ENCODE measurements around the gene MATCAP1.

MATCAP1 gene

DNA sequence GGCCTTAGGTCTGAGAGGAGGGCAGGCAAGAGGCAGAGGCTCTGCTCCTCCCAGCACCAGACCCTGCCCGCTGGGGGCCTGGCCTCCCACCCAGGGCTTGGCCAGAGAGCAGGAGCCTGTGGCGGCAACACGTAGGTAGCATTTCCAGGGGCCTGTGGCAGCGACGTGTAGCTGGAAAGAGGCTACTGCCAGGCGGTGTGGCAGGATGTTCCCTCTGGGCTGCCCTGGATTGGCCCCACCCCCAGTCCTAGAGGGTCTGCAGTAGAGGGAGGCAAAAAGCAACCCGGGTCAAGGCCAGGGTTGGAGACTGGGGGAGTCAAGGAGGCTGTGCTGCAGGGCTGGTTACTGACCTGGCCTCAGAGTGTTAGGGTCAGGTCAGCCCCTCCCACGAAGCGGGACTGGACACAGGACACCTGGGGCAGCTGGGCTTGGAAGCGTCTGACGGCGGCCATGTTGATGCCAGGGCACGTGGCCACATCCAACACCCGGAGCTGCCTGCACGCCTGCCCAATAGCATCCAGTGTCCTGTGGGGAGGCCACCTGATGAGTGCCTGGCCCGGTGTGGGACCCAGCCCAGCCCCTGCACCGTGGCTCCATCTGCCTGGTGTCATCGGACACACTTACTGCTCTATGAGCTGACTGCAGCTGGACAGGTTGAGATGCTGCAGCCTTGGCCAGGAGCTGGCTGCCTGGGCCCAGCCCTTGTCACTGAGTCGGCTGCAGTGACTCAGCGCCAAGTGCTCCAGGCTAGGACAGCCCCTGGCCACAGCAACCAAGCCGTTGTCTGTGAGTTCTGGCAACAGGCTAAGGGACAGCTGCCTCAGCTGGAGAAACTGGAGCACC lies 23.7 kb upstream of the MATCAP1 start:
- DNase-seq (ENCODE audit: low read depth in 1 of 2, low spot score in 1 of 2): no peak
- TF ChIP-seq SPI1 (IDR thresholded peaks at IDR 0.05; ENCODE audit: borderline replicate concordance, low read depth): no peak
- TF ChIP-seq, protein P1, sequence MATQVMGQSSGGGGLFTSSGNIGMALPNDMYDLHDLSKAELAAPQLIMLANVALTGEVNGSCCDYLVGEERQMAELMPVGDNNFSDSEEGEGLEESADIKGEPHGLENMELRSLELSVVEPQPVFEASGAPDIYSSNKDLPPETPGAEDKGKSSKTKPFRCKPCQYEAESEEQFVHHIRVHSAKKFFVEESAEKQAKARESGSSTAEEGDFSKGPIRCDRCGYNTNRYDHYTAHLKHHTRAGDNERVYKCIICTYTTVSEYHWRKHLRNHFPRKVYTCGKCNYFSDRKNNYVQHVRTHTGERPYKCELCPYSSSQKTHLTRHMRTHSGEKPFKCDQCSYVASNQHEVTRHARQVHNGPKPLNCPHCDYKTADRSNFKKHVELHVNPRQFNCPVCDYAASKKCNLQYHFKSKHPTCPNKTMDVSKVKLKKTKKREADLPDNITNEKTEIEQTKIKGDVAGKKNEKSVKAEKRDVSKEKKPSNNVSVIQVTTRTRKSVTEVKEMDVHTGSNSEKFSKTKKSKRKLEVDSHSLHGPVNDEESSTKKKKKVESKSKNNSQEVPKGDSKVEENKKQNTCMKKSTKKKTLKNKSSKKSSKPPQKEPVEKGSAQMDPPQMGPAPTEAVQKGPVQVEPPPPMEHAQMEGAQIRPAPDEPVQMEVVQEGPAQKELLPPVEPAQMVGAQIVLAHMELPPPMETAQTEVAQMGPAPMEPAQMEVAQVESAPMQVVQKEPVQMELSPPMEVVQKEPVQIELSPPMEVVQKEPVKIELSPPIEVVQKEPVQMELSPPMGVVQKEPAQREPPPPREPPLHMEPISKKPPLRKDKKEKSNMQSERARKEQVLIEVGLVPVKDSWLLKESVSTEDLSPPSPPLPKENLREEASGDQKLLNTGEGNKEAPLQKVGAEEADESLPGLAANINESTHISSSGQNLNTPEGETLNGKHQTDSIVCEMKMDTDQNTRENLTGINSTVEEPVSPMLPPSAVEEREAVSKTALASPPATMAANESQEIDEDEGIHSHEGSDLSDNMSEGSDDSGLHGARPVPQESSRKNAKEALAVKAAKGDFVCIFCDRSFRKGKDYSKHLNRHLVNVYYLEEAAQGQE (IDR thresholded peaks at IDR 0.05; ENCODE audit: insufficient replicate concordance, low read depth): no peak
- TF ChIP-seq GABPA (IDR thresholded peaks at IDR 0.05; ENCODE audit: low read depth): no peak
- peak; percentile 19; the same call in 1 of the 2 replicates for TF ChIP-seq POLR2AphosphoS5 (IDR thresholded peaks at IDR 0.05; ENCODE audit: low read depth)
- TF ChIP-seq CTCF (IDR thresholded peaks at IDR 0.05; ENCODE audit: insufficient read depth, low read length): no peak
- H3K27ac ChIP-seq (replicated peaks): no peak overlapping the region

DNA sequence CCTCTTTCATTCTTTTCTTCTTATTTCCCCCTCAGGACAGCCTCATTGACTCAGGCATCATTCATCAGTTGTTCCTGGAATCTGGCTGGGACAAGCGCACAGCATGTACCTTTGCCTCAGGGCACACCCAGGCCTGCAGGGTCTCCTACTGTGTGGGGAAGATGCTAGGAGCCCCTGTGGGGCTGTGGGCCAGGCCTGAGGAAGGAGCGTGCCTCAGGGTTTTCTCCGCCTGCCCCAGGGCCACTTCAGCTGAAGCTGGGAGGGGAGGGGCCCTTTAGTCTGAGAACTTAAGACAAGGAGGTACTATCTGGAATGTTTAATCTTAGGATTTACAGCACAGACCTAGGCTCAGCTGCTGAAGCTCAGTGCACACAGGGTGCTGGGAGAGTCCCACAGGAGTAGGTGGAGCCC lies 23.1 kb upstream of the MATCAP1 start:
- TF ChIP-seq SPI1 (IDR thresholded peaks at IDR 0.05; ENCODE audit: borderline replicate concordance, low read depth): no peak
- no peak for TF ChIP-seq CTCF (IDR thresholded peaks at IDR 0.05; ENCODE audit: insufficient read depth, low read length)
- no peak for TF ChIP-seq GABPA (IDR thresholded peaks at IDR 0.05; ENCODE audit: low read depth)
- TF ChIP-seq, protein P1 (IDR thresholded peaks at IDR 0.05; ENCODE audit: insufficient replicate concordance, low read depth): no peak
- TF ChIP-seq POLR2AphosphoS5 (IDR thresholded peaks at IDR 0.05; ENCODE audit: low read depth): no peak
- H3K27ac ChIP-seq (replicated peaks): no peak overlapping the region
- DNase-seq (ENCODE audit: low read depth in 1 of 2, low spot score in 1 of 2): no peak

More for the DNA sequence above, 23.7 kb upstream of the MATCAP1 start:
- H3K27me3 ChIP-seq (ENCODE audit: insufficient read depth, poor library complexity, severe bottlenecking): no peaks in the 10 kb centered on the region
- no peak overlapping the region for H3K4me3 ChIP-seq (replicated peaks; ENCODE audit: insufficient read depth, low read length)

DNA sequence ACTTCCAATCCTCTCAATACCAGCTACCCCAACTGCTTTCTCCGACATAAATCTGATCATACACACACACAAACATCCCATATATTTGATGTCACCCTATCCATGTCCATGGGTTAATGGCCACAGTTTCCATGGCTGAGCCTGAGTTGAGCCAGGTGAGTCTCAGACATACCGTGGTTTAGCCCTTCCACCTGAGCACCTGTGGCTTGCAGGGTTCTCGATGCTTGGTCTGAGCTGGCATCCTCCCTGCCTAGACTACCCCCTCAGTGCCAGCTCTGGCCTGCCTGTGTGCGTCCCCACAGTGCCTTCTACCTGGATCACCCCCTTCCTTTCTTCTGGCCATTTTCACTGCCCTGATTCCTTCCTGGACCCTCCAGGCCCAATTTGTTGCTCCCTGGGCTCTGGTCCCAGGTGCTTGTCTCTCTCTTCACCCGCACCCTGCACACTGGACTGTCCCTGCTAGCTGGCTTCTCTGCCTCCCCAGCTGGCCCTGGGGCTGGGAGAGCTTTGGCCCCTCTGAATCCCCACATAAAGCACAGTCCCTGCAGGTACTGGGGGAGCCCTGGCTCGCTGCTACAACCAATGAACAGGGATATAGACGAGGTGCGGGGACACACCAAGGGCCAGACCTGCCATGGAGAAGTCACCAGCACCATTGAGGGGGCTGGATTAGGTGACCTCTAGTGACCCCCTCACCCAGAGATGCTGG lies 22.5 kb upstream of the MATCAP1 start:
- TF ChIP-seq GABPA (IDR thresholded peaks at IDR 0.05; ENCODE audit: low read depth) (no peak), POLR2AphosphoS5 (IDR thresholded peaks at IDR 0.05; ENCODE audit: low read depth) (no peak), SPI1 (IDR thresholded peaks at IDR 0.05; ENCODE audit: borderline replicate concordance, low read depth) (no peak), CTCF (IDR thresholded peaks at IDR 0.05; ENCODE audit: insufficient read depth, low read length) (no peak)
- TF ChIP-seq, protein P1 (IDR thresholded peaks at IDR 0.05; ENCODE audit: insufficient replicate concordance, low read depth): no peak
- H3K27ac ChIP-seq (replicated peaks): no peak overlapping the region
- DNase-seq (ENCODE audit: low read depth in 1 of 2, low spot score in 1 of 2): no peak
- H3K27me3 ChIP-seq (ENCODE audit: insufficient read depth, poor library complexity, severe bottlenecking): no peaks in the 10 kb centered on the region
- H3K4me3 ChIP-seq (replicated peaks; ENCODE audit: insufficient read depth, low read length): no peak overlapping the region

More for the DNA sequence above, 23.1 kb upstream of the MATCAP1 start:
- no peak overlapping the region for H3K4me3 ChIP-seq (replicated peaks; ENCODE audit: insufficient read depth, low read length)
- no peaks in the 10 kb centered on the region for H3K27me3 ChIP-seq (ENCODE audit: insufficient read depth, poor library complexity, severe bottlenecking)

All from HL-60 (cell line).